OCI-LY3 (cell line): Measurements from ENCODE around the gene UFC1.
A peak's percentile ranks its signal among the peaks of the same experiment; 100 is the strongest.

Experiments used
- H2AFZ ChIP-seq: fragments of 200-600, 300-600 bp; shearing (Covaris generic); 2 replicates; pipeline ENCODE4 v1.6.0; 2014; ENCODE audit warnings: antibody characterized with exemption, low read depth, low read length
- H3K27ac ChIP-seq: fragments of 200-600, 300-600 bp; sonication (generic); 2 replicates; pipeline ENCODE4 v1.5.1; 2014; ENCODE audit warnings: mild to moderate bottlenecking, low read length, moderate library complexity, mixed read lengths
- H3K27me3 ChIP-seq: fragments of 200-600, 300-600 bp; sonication (generic); 2 replicates; pipeline ENCODE4 v1.6.1; 2014; ENCODE audit warnings: low read depth, low read length, mixed read lengths
- H3K36me3 ChIP-seq: fragments of 200-600, 300-600 bp; sonication (generic); replicated peaks from 2 replicates; pipeline ENCODE3; 2014; ENCODE audit warnings: low read depth, low read length, mixed read lengths
- H3K4me1 ChIP-seq: fragments of 300-600, 200-600 bp; sonication (generic); 2 replicates; pipeline ENCODE4 v1.6.1; 2014; ENCODE audit warnings: low read length, mixed read lengths
- H3K4me2 ChIP-seq: fragments of 200-600, 300-600 bp; sonication (generic); 2 replicates; pipeline ENCODE4 v1.6.1; 2014; ENCODE audit warnings: low read length, mixed read lengths
- H3K4me3 ChIP-seq: fragments of 300-600, 200-600 bp; sonication (generic); 2 replicates; pipeline ENCODE4 v1.5.1; 2014; ENCODE audit warnings: antibody characterized with exemption, mild to moderate bottlenecking, low read length, moderate library complexity
- H3K79me2 ChIP-seq: fragments of 300-600, 200-600 bp; shearing (Covaris generic); 2 replicates; pipeline ENCODE4 v1.6.1; 2014; ENCODE audit warnings: mild to moderate bottlenecking, low read length, mixed read lengths
- H3K9ac ChIP-seq: fragments of 300-600, 200-600 bp; shearing (Covaris generic); 2 replicates; pipeline ENCODE4 v1.6.0; 2014; ENCODE audit warnings: mild to moderate bottlenecking, low read length, moderate library complexity
- H3K9me3 ChIP-seq: fragments of 200-600, 300-600 bp; shearing (Covaris generic); 2 replicates; pipeline ENCODE4 v1.6.1; 2014; ENCODE audit warnings: low read length, mixed read lengths; ENCODE audit not compliant: insufficient read depth
- H4K20me1 ChIP-seq: fragments of 200-600, 300-600 bp; sonication (generic); 2 replicates; pipeline ENCODE4 v1.6.1; 2016; ENCODE audit warnings: low read length, mixed read lengths; ENCODE audit not compliant: insufficient read depth
- EZH2phosphoT487 ChIP-seq: fragments of 200-600 bp; shearing (Covaris generic); IDR thresholded peaks from 2 replicates; pipeline ENCODE4 v1.6.1; 2018; ENCODE audit warnings: antibody characterized with exemption, mixed run types, low read depth
- TF ChIP-seq, protein P1 (sequence below): fragments of 200-600, 300-600 bp; sonication (generic); IDR thresholded peaks from 2 replicates; pipeline ENCODE4 v1.5.1; 2014; ENCODE audit warnings: antibody characterized with exemption, low read length, low read depth

Gene UFC1

DNA sequence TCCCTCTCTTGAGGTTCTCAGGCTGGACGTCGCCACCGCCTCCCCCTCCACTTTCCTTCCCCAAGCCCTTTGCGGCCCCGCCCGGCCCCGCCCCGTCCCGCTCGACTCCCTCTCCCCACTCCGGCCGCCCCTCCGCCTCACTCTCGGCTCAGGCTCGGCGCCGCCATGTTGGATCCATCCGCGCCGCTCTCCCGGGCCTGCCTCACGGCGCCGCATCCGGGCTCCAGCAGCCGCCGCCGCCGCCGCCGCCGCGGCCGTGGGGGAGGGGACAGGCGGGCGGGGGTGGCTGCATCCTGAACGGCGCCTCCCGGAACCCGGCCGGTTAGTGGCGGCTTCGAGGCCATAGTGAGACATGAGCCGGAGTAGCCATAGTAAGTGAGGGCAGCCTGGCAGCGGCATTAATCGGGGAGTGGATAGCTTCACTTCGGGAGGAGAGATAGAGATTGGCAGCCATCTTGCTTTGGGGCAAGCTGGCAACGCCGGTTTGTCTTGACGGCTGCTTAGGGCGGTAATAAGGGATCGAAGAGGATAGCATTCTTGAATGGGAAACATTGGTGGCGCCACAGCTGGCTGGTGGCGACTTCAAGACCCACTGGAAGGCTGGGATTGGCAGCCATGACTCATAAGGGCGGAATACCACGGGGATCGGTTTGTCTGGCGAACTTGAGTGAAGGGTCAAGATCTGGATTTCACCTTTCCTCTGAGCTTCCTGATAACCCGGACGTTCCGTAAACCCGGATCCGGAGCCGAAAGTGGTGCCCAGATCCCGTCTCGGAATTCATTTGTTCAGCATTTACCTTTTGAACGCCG, 21.2 kb upstream of the UFC1 start, which contains the start of gene DEDD:
Gene DEDD (minus strand): TSS at position 258 of the 810 bp plus-strand sequence. CDS start 8,205 bp downstream, outside the sequence.
- H3K9ac ChIP-seq: peak within 1 kb of the TSS; percentile 82
- H3K27me3 ChIP-seq: no peaks in the 10 kb centered on the region
- peaks cover 42% of the 10 kb centered on the region for H3K79me2 ChIP-seq
- H3K4me1 ChIP-seq: peaks cover 15% of the 10 kb centered on the region
- H2AFZ ChIP-seq: peak within 1 kb of the TSS; percentile 88
- TF ChIP-seq, protein P1, sequence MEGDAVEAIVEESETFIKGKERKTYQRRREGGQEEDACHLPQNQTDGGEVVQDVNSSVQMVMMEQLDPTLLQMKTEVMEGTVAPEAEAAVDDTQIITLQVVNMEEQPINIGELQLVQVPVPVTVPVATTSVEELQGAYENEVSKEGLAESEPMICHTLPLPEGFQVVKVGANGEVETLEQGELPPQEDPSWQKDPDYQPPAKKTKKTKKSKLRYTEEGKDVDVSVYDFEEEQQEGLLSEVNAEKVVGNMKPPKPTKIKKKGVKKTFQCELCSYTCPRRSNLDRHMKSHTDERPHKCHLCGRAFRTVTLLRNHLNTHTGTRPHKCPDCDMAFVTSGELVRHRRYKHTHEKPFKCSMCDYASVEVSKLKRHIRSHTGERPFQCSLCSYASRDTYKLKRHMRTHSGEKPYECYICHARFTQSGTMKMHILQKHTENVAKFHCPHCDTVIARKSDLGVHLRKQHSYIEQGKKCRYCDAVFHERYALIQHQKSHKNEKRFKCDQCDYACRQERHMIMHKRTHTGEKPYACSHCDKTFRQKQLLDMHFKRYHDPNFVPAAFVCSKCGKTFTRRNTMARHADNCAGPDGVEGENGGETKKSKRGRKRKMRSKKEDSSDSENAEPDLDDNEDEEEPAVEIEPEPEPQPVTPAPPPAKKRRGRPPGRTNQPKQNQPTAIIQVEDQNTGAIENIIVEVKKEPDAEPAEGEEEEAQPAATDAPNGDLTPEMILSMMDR: no peak
- TF ChIP-seq EZH2phosphoT487: no peak
- H3K36me3 ChIP-seq: peaks cover 25% of the 10 kb centered on the region
- H3K4me3 ChIP-seq: peak within 1 kb of the TSS; percentile 88
- H3K4me2 ChIP-seq: peak within 1 kb of the TSS; percentile 95
- H3K27ac ChIP-seq: peak within 1 kb of the TSS; percentile 68
- no peaks in the 10 kb centered on the region for H3K9me3 ChIP-seq
- H4K20me1 ChIP-seq: 0 out of 2 replicates have a peak, but pooled peaks cover 5% of the 10 kb centered on the region

DNA sequence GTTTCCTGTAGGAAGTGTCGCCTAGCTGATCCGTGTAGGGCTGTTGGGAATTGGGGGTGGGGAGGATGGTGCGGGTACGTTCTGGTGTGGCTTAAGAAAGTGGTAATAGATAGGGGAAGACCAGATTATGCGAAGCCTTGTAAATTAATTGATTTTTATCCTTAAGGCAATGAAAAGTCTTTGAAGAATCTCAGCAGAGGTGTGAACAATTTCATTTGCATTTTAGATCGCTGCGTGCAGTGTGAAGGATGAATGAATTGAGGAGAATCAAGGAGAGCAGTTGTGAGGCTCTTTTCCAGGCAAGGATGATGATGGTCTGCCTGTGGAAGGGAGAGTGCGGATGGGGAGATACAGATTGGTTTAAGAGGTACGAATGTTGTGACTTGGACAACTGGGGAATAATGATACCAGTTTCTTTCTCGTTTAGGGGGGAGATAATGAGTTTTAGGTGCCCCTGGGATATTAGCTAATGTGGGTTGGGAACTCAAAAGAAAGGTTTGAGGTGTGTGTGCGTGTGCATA, 20.5 kb upstream of the UFC1 start:
- Histone ChIP-seq H3K9me3 (no peaks in the 10 kb centered on the region), H3K4me2 (peak overlapping the region; percentile 89), H3K9ac (peak overlapping the region; percentile 82), H3K79me2 (peaks cover 41% of the 10 kb centered on the region), H3K4me3 (peak overlapping the region; percentile 88), H3K27ac (peak overlapping the region; percentile 68), H2AFZ (peak overlapping the region; percentile 88), H3K36me3 (peaks cover 20% of the 10 kb centered on the region), H3K27me3 (no peaks in the 10 kb centered on the region), H3K4me1 (peaks cover 15% of the 10 kb centered on the region), H4K20me1 (no peaks in the 10 kb centered on the region)
- no peak for TF ChIP-seq EZH2phosphoT487
- TF ChIP-seq, protein P1: no peak

DNA sequence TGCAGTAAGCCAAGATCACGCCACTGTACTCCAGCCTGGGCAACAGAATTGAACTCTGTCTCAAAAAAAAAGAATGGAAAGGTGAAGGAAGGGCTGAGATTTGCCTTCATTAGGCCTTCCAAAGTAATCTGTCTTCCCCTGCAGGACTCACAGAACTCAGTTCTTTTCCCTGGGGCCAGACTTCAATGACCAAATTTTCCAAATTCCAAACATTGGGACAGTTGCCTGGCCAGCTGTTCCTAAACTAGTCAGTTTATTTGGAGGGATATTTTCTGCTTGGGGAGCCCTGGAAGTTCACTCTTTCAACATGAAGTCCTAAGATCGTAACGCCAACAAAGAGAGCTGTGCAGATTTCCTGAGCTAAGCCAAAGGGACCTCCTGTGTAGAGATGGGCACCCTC, 15.9 kb upstream of the UFC1 start:
- Histone ChIP-seq H2AFZ (no peak overlapping the region), H3K4me3 (no peak overlapping the region), H3K9ac (no peak overlapping the region), H3K9me3 (no peaks in the 10 kb centered on the region), H3K4me2 (no peak overlapping the region), H3K4me1 (peaks cover 6% of the 10 kb centered on the region), H3K36me3 (no peaks in the 10 kb centered on the region), H4K20me1 (no peaks in the 10 kb centered on the region), H3K27ac (no peak overlapping the region), H3K79me2 (peaks cover 10% of the 10 kb centered on the region), H3K27me3 (no peaks in the 10 kb centered on the region)
- no peak for TF ChIP-seq EZH2phosphoT487
- TF ChIP-seq, protein P1: no peak

DNA sequence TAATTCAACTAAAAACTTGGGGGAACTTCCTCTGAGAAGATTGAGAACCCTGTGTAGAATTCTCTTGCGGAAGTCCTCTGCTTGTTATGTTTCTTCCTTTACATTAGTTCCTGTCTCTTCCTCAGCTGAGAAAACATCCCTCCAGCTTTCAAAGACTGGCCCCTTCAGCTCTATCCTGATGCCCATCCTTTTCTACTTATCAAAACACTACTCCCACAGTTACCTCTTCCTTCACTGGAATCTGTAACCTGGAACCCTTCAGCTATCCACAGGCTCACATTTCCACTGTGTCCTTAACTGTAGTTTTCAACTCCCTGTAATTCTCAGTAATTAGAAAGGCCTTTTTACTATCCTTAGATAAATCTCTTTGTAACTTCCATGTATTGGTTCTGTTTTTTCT, 15.3 kb upstream of the UFC1 start:
- no peak overlapping the region for H3K4me3 ChIP-seq
- H3K4me1 ChIP-seq: peaks cover 5% of the 10 kb centered on the region
- peaks cover 5% of the 10 kb centered on the region for H3K79me2 ChIP-seq
- H3K9me3 ChIP-seq: no peaks in the 10 kb centered on the region
- H3K9ac ChIP-seq: no peak overlapping the region
- no peak overlapping the region for H3K27ac ChIP-seq
- H3K4me2 ChIP-seq: no peak overlapping the region
- no peaks in the 10 kb centered on the region for H3K36me3 ChIP-seq
- H4K20me1 ChIP-seq: no peaks in the 10 kb centered on the region
- no peaks in the 10 kb centered on the region for H3K27me3 ChIP-seq
- no peak overlapping the region for H2AFZ ChIP-seq
- TF ChIP-seq, protein P1: no peak
- TF ChIP-seq EZH2phosphoT487: no peak
